GM12878 (cell line): Measurements from ENCODE around the gene CNKSR3. TPM values are rescaled to one million over a fixed set of nuclear protein-coding genes. Genes with fewer than 3 reads are reported as not detected.

Experiments
- ATAC-seq: fragments of 200-7000 bp; cut with Tn5 transposase; 3 replicates; pipeline ENCODE4 v1.9.1; 2020; ENCODE audit warnings: mild to moderate bottlenecking, moderate library complexity
- BruUV-seq: library from RNA; stranded (reverse); fragments of 400-500 nt; replicated peaks from 2 replicates; lab custom pipeline; 2021; lab: Mats Ljungman, UMichigan
- CTCF ChIA-PET: fragments of 300-600 bp; sonication (Branson Sonifier 250); formaldehyde crosslinking; extraction: SDS; loops from one replicate; lab custom pipeline; 2021; ENCODE audit warnings: inconsistent platforms; lab: Yijun Ruan, JAX
- POLR2A ChIA-PET: fragments of 350-600 bp; formaldehyde crosslinking; extraction: SDS; loops from one replicate; lab custom pipeline; 2021; ENCODE audit warnings: inconsistent platforms; lab: Charles Lee
- RAD21 ChIA-PET: fragments of 300-600 bp; sonication (Branson Sonifier 250); formaldehyde crosslinking; loops from one replicate; lab custom pipeline; 2023; ENCODE audit warnings: antibody characterized with exemption; ENCODE audit not compliant: unreplicated experiment; lab: Charles Lee
- SMC1A ChIA-PET: fragments of 300-600 bp; sonication (Branson Sonifier 250); formaldehyde crosslinking; loops from one replicate; lab custom pipeline; 2023; ENCODE audit not compliant: unreplicated experiment, uncharacterized antibody; lab: Charles Lee
- DNase-seq: peaks from one replicate; pipeline ENCODE4 v3.0.0-alpha.2; 2011; ENCODE audit warnings: low read depth, low spot score
- FAIRE-seq: peaks from 3 replicates; lab custom pipeline; 2011; peaks lifted over from hg19 to GRCh38; lab: Jason Lieb, UNC
- H2AFZ ChIP-seq: 2 replicates; pipeline ENCODE4 v1.6.0; 2011; ENCODE audit warnings: low read depth, low read length, control low read depth; ENCODE audit not compliant: control insufficient read depth
- H3K27ac ChIP-seq: 2 replicates; pipeline ENCODE4 v1.5.1; 2011; ENCODE audit warnings: control low read depth; ENCODE audit not compliant: control insufficient read depth, insufficient read depth
- H3K27me3 ChIP-seq, 2 experiments: replicated peaks in 1 of 2; 2 replicates each; pipeline versions ENCODE4 v1.6.0 to v1.6.1; 2011; ENCODE audit warnings: low read length in 1 of 2; ENCODE audit not compliant: control insufficient read depth in 2 of 2, insufficient read depth in 2 of 2
- H3K36me3 ChIP-seq, 2 experiments: 2 replicates each; pipeline ENCODE4 v1.5.1; 2011; ENCODE audit warnings: low read length in 1 of 2; ENCODE audit not compliant: control insufficient read depth in 2 of 2, insufficient read depth in 2 of 2
- H3K4me1 ChIP-seq: 2 replicates; pipeline ENCODE4 v1.6.1; 2011; ENCODE audit warnings: mild to moderate bottlenecking, low read length, moderate library complexity, mixed read lengths; ENCODE audit not compliant: control insufficient read depth, insufficient read depth
- H3K4me2 ChIP-seq: 2 replicates; pipeline ENCODE4 v1.6.0; 2011; ENCODE audit warnings: control low read depth; ENCODE audit not compliant: control insufficient read depth, insufficient read depth
- H3K4me3 ChIP-seq: fragments of 200-600 bp; sonication (generic); 2 replicates; pipeline ENCODE4 v1.5.1; 2016
- H3K79me2 ChIP-seq: 2 replicates; pipeline ENCODE4 v1.6.0; 2011; ENCODE audit warnings: low read length; ENCODE audit not compliant: control insufficient read depth, insufficient read depth
- H3K9ac ChIP-seq: 2 replicates; pipeline ENCODE4 v1.8.0; 2011; ENCODE audit warnings: low read length, control low read depth, mixed read lengths; ENCODE audit not compliant: control insufficient read depth, insufficient read depth
- H3K9me3 ChIP-seq: replicated peaks from 3 replicates; pipeline ENCODE4 v1.5.1; 2011; ENCODE audit warnings: mild to moderate bottlenecking, low read length; ENCODE audit not compliant: control insufficient read depth, insufficient read depth
- H4K20me1 ChIP-seq: 2 replicates; pipeline ENCODE4 v1.6.0; 2011; ENCODE audit not compliant: control insufficient read depth, insufficient read depth
- BHLHE40 ChIP-seq, 2 experiments: fragments of 450-650 bp in 1 of 2; IDR thresholded peaks; 2 replicates each; pipeline ENCODE4 v1.6.1; 2011 to 2017; ENCODE audit warnings: low read depth in 2 of 2, borderline replicate concordance in 1 of 2, improper control_type of control experiment in 1 of 2, low read length in 1 of 2, mild to moderate bottlenecking in 1 of 2
- WGBS: methylation state at CpG from one replicate; pipeline ENCODE4 v1.1.6; 2016; ENCODE audit warnings: low lambda C conversion rate; ENCODE audit not compliant: insufficient replicate concordance, insufficient coverage; ENCODE audit errors: missing lambda C conversion rate; 5-methylcytosine and 5-hydroxymethylcytosine counted together
- in situ Hi-C: fragments of 300-500 bp; cut with MboI; formaldehyde crosslinking; loops from 9 replicates; pipeline ENCODE4 v1.14.3; 2018; ENCODE audit warnings: mixed read lengths
- intact Hi-C: fragments of 100-400 bp; cut with micrococcal nuclease; formaldehyde crosslinking; loops from one replicate; pipeline ENCODE4 v1.14.2; 2022; ENCODE audit not compliant: unreplicated experiment
- polyA plus RNA-seq, 11 experiments: library from polyadenylated mRNA; depleted of rRNA in 4 of 11; unstranded in 6 of 11; stranded (reverse) in 5 of 11; fragments of >200 nt; fragmentation: Nextera tagmentation in 4 of 11; fragmentation: Illumina TruSeq in 1 of 11; extraction: Ambion mirVana in 4 of 11; extraction: Trizol in 1 of 11; gene quantifications; 1 replicate in 1 of 11; 2 replicates in 10 of 11; pipeline versions ENCODE4 v1.2.1 to v1.2.3, GENCODE V29; 2011 to 2016; ENCODE audit warnings: inconsistent platforms in 2 of 11, missing spikeins in 2 of 11, low read depth in 1 of 11
- total RNA-seq, 4 experiments: library from RNA; depleted of rRNA in 3 of 4; stranded (reverse); fragments of >200 nt in 3 of 4; fragmentation: Illumina TruSeq in 1 of 4; extraction: Trizol in 1 of 4; gene quantifications; 2 replicates each; pipeline versions ENCODE4 v1.2.1 to v1.2.3, GENCODE V29; 2013 to 2021
- TF ChIP-seq, protein P1 (sequence below): fragments of 150-350 bp; IDR thresholded peaks from 2 replicates; pipeline ENCODE4 v1.6.1; 2016; ENCODE audit warnings: low read depth, low read length
- TF ChIP-seq, protein P2 (sequence below): fragments of 450-650 bp; conservative IDR thresholded peaks from 2 replicates; pipeline ENCODE4 v1.6.1; 2017; ENCODE audit warnings: mild to moderate bottlenecking, moderate library complexity

CNKSR3 gene
- total and polyA plus RNA-seq, 10 of the 15 experiments (the other 5 are each of a cell fraction or from before 2014, with no cell fraction given), result under 0.01 to 0.48 (median 0.12) TPM; not detected in 2

DNA sequence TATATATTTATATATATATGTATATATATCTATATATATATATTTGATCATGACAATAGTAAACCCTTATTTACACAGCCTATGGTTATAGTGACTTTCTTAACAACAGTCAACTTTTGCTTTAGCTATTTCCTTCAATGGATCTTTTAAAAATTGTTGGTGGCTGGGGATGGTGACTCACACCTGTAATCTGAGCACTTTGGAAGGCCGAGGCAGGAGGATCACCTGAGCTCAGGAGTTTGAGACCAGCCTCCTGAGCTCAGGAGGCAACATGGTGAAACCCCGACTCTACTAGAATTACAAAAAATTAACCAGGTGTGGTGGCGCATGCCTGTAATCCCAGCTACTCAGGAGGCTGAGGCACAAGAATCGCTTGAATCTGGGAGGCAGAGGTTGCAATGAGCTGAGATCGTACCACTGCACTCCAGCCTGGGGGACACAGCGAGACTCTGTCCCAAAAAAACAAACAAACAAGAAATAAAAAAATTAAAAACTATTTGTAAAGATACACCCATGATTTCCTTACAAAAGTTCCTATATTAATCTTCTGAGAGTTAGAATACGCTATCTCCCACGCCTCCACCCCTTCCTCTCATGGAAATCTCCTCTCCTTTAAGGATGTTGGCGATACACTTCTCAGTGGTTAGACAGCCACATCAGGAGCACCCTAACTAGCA lies 29.2 kb upstream of the CNKSR3 start:
- no peaks in the 10 kb centered on the region for H3K79me2 ChIP-seq
- H3K9me3 ChIP-seq, result no peaks in the 10 kb centered on the region
- ATAC-seq (no peak), FAIRE-seq (no peak), DNase-seq (no peak)
- 66% methylated on average over 9 of the region's 9 CpGs for WGBS
- RAD21 ChIA-PET, result no interaction called here
- H4K20me1 ChIP-seq, result no peaks in the 10 kb centered on the region
- no peaks in the 10 kb centered on the region for H3K36me3 ChIP-seq
- no peak overlapping the region for H3K4me3 ChIP-seq
- SMC1A ChIA-PET, result interaction anchor here (1.3 kb wide), 1 partner anchor 24 kb away, joined by 3 read pairs; no protein-coding TSS in a partner anchor
- peaks cover 0 to 3% of the 10 kb centered on the region in 2 experiments; a peak in 1 of 4 replicates for H3K27me3 ChIP-seq
- BruUV-seq, result no TSS peak
- intact Hi-C loops (no loop called here), in situ Hi-C loops (no loop called here)
- no peak overlapping the region for H3K27ac ChIP-seq
- no peak overlapping the region for H3K9ac ChIP-seq
- no peaks in the 10 kb centered on the region for H3K4me1 ChIP-seq
- no peak overlapping the region for H2AFZ ChIP-seq
- CTCF ChIA-PET, result no interaction called here
- POLR2A ChIA-PET, result no interaction called here
- TF ChIP-seq, protein P1, sequence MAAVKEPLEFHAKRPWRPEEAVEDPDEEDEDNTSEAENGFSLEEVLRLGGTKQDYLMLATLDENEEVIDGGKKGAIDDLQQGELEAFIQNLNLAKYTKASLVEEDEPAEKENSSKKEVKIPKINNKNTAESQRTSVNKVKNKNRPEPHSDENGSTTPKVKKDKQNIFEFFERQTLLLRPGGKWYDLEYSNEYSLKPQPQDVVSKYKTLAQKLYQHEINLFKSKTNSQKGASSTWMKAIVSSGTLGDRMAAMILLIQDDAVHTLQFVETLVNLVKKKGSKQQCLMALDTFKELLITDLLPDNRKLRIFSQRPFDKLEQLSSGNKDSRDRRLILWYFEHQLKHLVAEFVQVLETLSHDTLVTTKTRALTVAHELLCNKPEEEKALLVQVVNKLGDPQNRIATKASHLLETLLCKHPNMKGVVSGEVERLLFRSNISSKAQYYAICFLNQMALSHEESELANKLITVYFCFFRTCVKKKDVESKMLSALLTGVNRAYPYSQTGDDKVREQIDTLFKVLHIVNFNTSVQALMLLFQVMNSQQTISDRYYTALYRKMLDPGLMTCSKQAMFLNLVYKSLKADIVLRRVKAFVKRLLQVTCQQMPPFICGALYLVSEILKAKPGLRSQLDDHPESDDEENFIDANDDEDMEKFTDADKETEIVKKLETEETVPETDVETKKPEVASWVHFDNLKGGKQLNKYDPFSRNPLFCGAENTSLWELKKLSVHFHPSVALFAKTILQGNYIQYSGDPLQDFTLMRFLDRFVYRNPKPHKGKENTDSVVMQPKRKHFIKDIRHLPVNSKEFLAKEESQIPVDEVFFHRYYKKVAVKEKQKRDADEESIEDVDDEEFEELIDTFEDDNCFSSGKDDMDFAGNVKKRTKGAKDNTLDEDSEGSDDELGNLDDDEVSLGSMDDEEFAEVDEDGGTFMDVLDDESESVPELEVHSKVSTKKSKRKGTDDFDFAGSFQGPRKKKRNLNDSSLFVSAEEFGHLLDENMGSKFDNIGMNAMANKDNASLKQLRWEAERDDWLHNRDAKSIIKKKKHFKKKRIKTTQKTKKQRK, result no peak
- no peak for TF ChIP-seq BHLHE40 (IDR thresholded peaks at IDR 0.05; ENCODE audit: borderline replicate concordance in 1 of 2, low read depth in 2 of 2, low read length in 1 of 2)
- TF ChIP-seq, protein P2, sequence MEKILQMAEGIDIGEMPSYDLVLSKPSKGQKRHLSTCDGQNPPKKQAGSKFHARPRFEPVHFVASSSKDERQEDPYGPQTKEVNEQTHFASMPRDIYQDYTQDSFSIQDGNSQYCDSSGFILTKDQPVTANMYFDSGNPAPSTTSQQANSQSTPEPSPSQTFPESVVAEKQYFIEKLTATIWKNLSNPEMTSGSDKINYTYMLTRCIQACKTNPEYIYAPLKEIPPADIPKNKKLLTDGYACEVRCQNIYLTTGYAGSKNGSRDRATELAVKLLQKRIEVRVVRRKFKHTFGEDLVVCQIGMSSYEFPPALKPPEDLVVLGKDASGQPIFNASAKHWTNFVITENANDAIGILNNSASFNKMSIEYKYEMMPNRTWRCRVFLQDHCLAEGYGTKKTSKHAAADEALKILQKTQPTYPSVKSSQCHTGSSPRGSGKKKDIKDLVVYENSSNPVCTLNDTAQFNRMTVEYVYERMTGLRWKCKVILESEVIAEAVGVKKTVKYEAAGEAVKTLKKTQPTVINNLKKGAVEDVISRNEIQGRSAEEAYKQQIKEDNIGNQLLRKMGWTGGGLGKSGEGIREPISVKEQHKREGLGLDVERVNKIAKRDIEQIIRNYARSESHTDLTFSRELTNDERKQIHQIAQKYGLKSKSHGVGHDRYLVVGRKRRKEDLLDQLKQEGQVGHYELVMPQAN, result no peak
- no peak overlapping the region for H3K4me2 ChIP-seq
